Breast epithelium (tissue), 3 donors: ENCODE measurements around the gene DOCK6.

Experiments used
- POLR2A ChIP-seq: fragments of 450-650 bp; IDR thresholded peaks from one replicate; pipeline ENCODE4 v1.6.1; 2016; ENCODE audit warnings: antibody characterized with exemption, mild to moderate bottlenecking, moderate library complexity
- TF ChIP-seq, protein P1 (sequence below), 3 donors: fragments of 450-650 bp; IDR thresholded peaks; one replicate each; pipeline ENCODE4 v1.5.1; 2016 to 2017; ENCODE audit warnings: antibody characterized with exemption in 3 of 3, mild to moderate bottlenecking in 3 of 3, moderate library complexity in 3 of 3

DNA sequence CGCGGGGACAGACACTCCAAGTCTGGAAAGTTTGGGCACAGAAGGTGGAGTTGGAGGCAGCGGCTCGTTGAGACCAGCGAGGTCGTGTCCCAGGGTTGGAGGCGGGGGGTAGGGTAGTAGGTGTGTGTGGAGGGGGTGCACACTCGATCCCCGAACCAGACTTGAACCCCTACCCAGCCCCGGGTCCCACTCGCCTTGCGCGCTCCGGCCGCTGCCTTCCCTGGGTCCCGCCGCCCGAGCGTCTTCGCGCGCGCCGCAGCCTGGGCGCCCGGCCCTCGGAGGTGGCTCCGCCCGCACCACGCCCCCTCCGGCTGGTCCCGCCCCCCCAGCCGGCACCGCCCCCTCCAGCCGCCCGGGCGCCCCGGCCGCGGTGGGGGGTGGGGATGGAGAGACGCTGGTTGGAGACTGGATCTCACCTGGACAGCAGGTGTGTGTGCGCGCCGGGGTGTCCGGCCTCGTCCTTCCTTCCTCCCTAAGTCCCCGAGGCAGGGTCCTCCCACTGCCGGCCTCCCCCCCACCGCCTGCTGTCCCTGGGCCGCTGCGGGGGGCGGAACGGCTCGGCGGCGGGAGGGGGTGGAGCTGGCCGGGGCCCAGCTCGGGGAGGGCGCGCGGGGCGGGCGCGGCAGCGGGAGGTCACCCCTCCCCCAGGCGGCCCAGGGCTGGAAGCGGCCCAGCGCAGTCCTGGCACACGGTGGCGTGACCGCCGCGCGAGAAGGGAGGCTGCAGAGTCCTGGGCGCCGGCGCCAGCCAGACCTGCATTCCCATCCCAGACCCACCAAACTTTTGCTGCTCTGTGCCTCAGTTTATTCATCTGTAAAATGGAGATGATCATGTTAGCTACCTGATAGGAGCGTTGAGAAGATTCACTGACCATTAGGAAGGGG, 64.8 kb downstream of the DOCK6 start, which contains the start of gene KANK2:
- TF ChIP-seq POLR2A = no peak
- TF ChIP-seq, protein P1, sequence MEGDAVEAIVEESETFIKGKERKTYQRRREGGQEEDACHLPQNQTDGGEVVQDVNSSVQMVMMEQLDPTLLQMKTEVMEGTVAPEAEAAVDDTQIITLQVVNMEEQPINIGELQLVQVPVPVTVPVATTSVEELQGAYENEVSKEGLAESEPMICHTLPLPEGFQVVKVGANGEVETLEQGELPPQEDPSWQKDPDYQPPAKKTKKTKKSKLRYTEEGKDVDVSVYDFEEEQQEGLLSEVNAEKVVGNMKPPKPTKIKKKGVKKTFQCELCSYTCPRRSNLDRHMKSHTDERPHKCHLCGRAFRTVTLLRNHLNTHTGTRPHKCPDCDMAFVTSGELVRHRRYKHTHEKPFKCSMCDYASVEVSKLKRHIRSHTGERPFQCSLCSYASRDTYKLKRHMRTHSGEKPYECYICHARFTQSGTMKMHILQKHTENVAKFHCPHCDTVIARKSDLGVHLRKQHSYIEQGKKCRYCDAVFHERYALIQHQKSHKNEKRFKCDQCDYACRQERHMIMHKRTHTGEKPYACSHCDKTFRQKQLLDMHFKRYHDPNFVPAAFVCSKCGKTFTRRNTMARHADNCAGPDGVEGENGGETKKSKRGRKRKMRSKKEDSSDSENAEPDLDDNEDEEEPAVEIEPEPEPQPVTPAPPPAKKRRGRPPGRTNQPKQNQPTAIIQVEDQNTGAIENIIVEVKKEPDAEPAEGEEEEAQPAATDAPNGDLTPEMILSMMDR (IDR thresholded peaks at IDR 0.05) = no peak
